WTC11 (cell line): ENCODE data around the gene RPP21.

Experiments used
- CTCF ChIP-seq: fragments of 200-600 bp; IDR thresholded peaks from 2 replicates; pipeline ENCODE4 v1.8.0; 2022; ENCODE audit warnings: antibody characterized with exemption
- FOXP4 ChIP-seq: sonication (generic); formaldehyde crosslinking; IDR thresholded peaks from 2 replicates; pipeline ENCODE4 v1.8.0; 2022; ENCODE audit warnings: mild to moderate bottlenecking, missing genetic modification reagents
- NFATC4 ChIP-seq: fragments of 250-450 bp; sonication (Bioruptor Pico); IDR thresholded peaks from 2 replicates; pipeline ENCODE4 v1.9.0; 2021; ENCODE audit warnings: mild to moderate bottlenecking
- NR1H2 ChIP-seq: sonication (generic); formaldehyde crosslinking; IDR thresholded peaks from 2 replicates; pipeline ENCODE4 v1.9.0; 2021; ENCODE audit warnings: mild to moderate bottlenecking, moderate library complexity, missing genetic modification reagents
- TEAD1 ChIP-seq: sonication (generic); formaldehyde crosslinking; IDR thresholded peaks from 2 replicates; pipeline ENCODE4 v1.8.0; 2022; ENCODE audit warnings: mild to moderate bottlenecking, missing genetic modification reagents
- ZBTB43 ChIP-seq: sonication (generic); formaldehyde crosslinking; IDR thresholded peaks from 2 replicates; pipeline ENCODE4 v1.8.1; 2023; ENCODE audit warnings: mild to moderate bottlenecking, missing genetic modification reagents
- TF ChIP-seq, protein P1 (sequence below): sonication (generic); formaldehyde crosslinking; conservative IDR thresholded peaks from 2 replicates; pipeline ENCODE4 v1.8.1; 2022; ENCODE audit warnings: mild to moderate bottlenecking, missing genetic modification reagents

- TF ChIP-seq ZBTB43 (CRISPR knock-in tag), result no peak
- no peak for TF ChIP-seq CTCF
- TF ChIP-seq FOXP4 (CRISPR knock-in tag), result no peak
- no peak for TF ChIP-seq NR1H2 (CRISPR knock-in tag)
- no peak for TF ChIP-seq TEAD1 (CRISPR knock-in tag)
- no peak for TF ChIP-seq NFATC4
- TF ChIP-seq, protein P1, sequence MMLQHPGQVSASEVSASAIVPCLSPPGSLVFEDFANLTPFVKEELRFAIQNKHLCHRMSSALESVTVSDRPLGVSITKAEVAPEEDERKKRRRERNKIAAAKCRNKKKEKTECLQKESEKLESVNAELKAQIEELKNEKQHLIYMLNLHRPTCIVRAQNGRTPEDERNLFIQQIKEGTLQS (CRISPR knock-in tag), result no peak
Measured at GRCh38 chr6:30380464-30380863, 35.5 kb downstream of the RPP21 start.
